SHP77 (cell line): ENCODE data around the gene NKD2.
A peak's percentile ranks its signal among the peaks of the same experiment; 100 is the strongest.

ENCODE experiments used
- DNase-seq, 2 experiments: peaks; one replicate each; lab custom pipeline; 2025; lab: John Stamatoyannopoulos, UW

Gene NKD2

GRCh38 chr5:979100-979817 is 29.3 kb upstream of the NKD2 start:
- DNase-seq: no peak

GRCh38 chr5:980001-980588 is 28.5 kb upstream of the NKD2 start:
- DNase-seq: no peak

GRCh38 chr5:980966-981365 is 27.6 kb upstream of the NKD2 start:
- DNase-seq: no peak

- no peak for DNase-seq
Observed at GRCh38 chr5:981456-981855, 27.1 kb upstream of the NKD2 start.

GRCh38 chr5:982377-983237 is 26.0 kb upstream of the NKD2 start:
- peak in 1 of 2 experiments; percentile 15 for DNase-seq

GRCh38 chr5:983238-983524 is 25.4 kb upstream of the NKD2 start:
- no peak for DNase-seq

GRCh38 chr5:983568-983967 is 25.0 kb upstream of the NKD2 start:
- no peak for DNase-seq

- no peak for DNase-seq
Observed at GRCh38 chr5:984774-985173, 23.8 kb upstream of the NKD2 start.

GRCh38 chr5:987761-988160 is 20.8 kb upstream of the NKD2 start:
- DNase-seq: no peak

- no peak for DNase-seq
Observed at GRCh38 chr5:988322-988721, 20.3 kb upstream of the NKD2 start.

- no peak for DNase-seq
Observed at GRCh38 chr5:989961-990530, 18.6 kb upstream of the NKD2 start.

- DNase-seq: no peak
Observed at GRCh38 chr5:991472-992267, 16.9 kb upstream of the NKD2 start.

- no peak for DNase-seq
Observed at GRCh38 chr5:994272-994607, 14.4 kb upstream of the NKD2 start.

- no peak for DNase-seq
Observed at GRCh38 chr5:994821-995220, 13.8 kb upstream of the NKD2 start.

GRCh38 chr5:995318-995717 is 13.3 kb upstream of the NKD2 start:
- no peak for DNase-seq

- DNase-seq: peak; percentile 45 to 46
Observed at GRCh38 chr5:997001-997474, 11.6 kb upstream of the NKD2 start.

GRCh38 chr5:997711-998110 is 10.9 kb upstream of the NKD2 start:
- DNase-seq: no peak

GRCh38 chr5:998246-999031 is 10.2 kb upstream of the NKD2 start:
- no peak for DNase-seq

GRCh38 chr5:999032-999501 is 9.5 kb upstream of the NKD2 start:
- DNase-seq: no peak

GRCh38 chr5:999724-1000123 is 8.9 kb upstream of the NKD2 start:
- DNase-seq: no peak

- no peak for DNase-seq
Observed at GRCh38 chr5:1000329-1000728, 8.3 kb upstream of the NKD2 start.
